Tibial artery (tissue), 4 donors: ENCODE results near the gene TSPAN4.
A peak's percentile ranks its signal among the peaks of the same experiment; 100 is the strongest.

Experiments used
- DNase-seq, 2 donors: peaks; one replicate each; pipeline ENCODE4 v3.0.0-alpha.2; 2019
- H3K27ac ChIP-seq, 2 donors: fragments of 200-600 bp; sonication (generic) in 1 of 2; 1 replicate in 1 of 2; 2 replicates in 1 of 2; pipeline ENCODE4 v1.5.1; 2018 to 2019; ENCODE audit warnings: mild to moderate bottlenecking in 1 of 2
- H3K27me3 ChIP-seq, 2 donors: fragments of 200-600 bp; sonication (generic) in 1 of 2; one replicate each; pipeline versions ENCODE4 v1.5.1 to v1.6.0; 2016 to 2019
- H3K36me3 ChIP-seq, 3 donors: fragments of 200-600 bp; sonication (generic) in 2 of 3; one replicate each; pipeline ENCODE4 v1.5.1; 2016 to 2019; ENCODE audit warnings: mild to moderate bottlenecking in 2 of 3
- H3K4me1 ChIP-seq, 4 donors: fragments of 200-600 bp; sonication (generic) in 2 of 4; 1 replicate in 3 of 4; 2 replicates in 1 of 4; pipeline ENCODE4 v1.5.1; 2016 to 2019
- H3K4me3 ChIP-seq, 2 donors: fragments of 200-600 bp; sonication (generic) in 1 of 2; 1 replicate in 1 of 2; 2 replicates in 1 of 2; pipeline ENCODE4 v1.5.1; 2018 to 2019; ENCODE audit warnings: mild to moderate bottlenecking in 2 of 2
- H3K9me3 ChIP-seq, 3 donors: fragments of 200-600 bp; sonication (generic) in 1 of 3; one replicate each; pipeline ENCODE4 v1.5.1; 2016 to 2019
- CTCF ChIP-seq, 2 experiments: fragments of 200-600 bp in 1 of 2; fragments of 450-650 bp in 1 of 2; IDR thresholded peaks; one replicate each; pipeline ENCODE4 v1.5.1; 2017 to 2019; ENCODE audit warnings: antibody characterized with exemption in 2 of 2, mild to moderate bottlenecking in 1 of 2, moderate library complexity in 1 of 2
- intact Hi-C: fragments of 100-400 bp; cut with DNase I; formaldehyde crosslinking; loops from one replicate; pipeline ENCODE4 v1.15.0; 2023; ENCODE audit warnings: low total_unique reads

TSPAN4 gene

GRCh38 chr11:830295-831117 is 12.1 kb upstream of the TSPAN4 start:
- intact Hi-C loops, result no loop called here
- H3K4me3 ChIP-seq, result peak overlapping the region; percentile 41
- peaks cover 0 to 89% (median 72%) of the 10 kb centered on the region in 4 donors for H3K4me1 ChIP-seq
- peak in 1 of 2 donors; percentile 91 for DNase-seq
- H3K27ac ChIP-seq, result peak overlapping the region in 1 of 2 donors; percentile 41
- H3K36me3 ChIP-seq, result peaks cover 4 to 5% (median 5%) of the 10 kb centered on the region in 3 donors
- H3K27me3 ChIP-seq, result peaks cover 0 to 66% of the 10 kb centered on the region in 2 donors
- no peaks in the 10 kb centered on the region for H3K9me3 ChIP-seq
- TF ChIP-seq CTCF (IDR thresholded peaks at IDR 0.05), result no peak

- TF ChIP-seq CTCF (IDR thresholded peaks at IDR 0.05), result no peak
- intact Hi-C loops, result no loop called here
- H3K4me3 ChIP-seq, result peak overlapping the region in 1 of 2 donors; percentile 41
- DNase-seq, result no peak
- peaks cover 6 to 7% (median 6%) of the 10 kb centered on the region in 3 donors for H3K36me3 ChIP-seq
- peaks cover 0 to 59% of the 10 kb centered on the region in 2 donors for H3K27me3 ChIP-seq
- no peaks in the 10 kb centered on the region for H3K9me3 ChIP-seq
- H3K4me1 ChIP-seq, result peaks cover 0 to 90% (median 77%) of the 10 kb centered on the region in 4 donors
- no peak overlapping the region for H3K27ac ChIP-seq
These were observed 11.4 kb upstream of the TSPAN4 start for GRCh38 chr11:831118-831864.

GRCh38 chr11:831961-832528 is 10.6 kb upstream of the TSPAN4 start:
- Histone ChIP-seq H3K27me3 (peaks cover 0 to 51% of the 10 kb centered on the region in 2 donors), H3K4me3 (peak overlapping the region; percentile 66 to 74), H3K27ac (peak overlapping the region; percentile 86 to 88), H3K36me3 (peaks cover 11 to 14% (median 14%) of the 10 kb centered on the region in 3 donors), H3K4me1 (peaks cover 0 to 89% (median 73%) of the 10 kb centered on the region in 4 donors), H3K9me3 (no peaks in the 10 kb centered on the region)
- DNase-seq, result no peak
- TF ChIP-seq CTCF (IDR thresholded peaks at IDR 0.05), result no peak
- intact Hi-C loops, result no loop called here

GRCh38 chr11:832529-833113 is 10.0 kb upstream of the TSPAN4 start, which contains the start of gene CD151:
CD151 (plus strand) TSS chr11:832952; CDS start chr11:836070, 3,118 bp downstream.
- peaks cover 0 to 45% of the 10 kb centered on the region in 2 donors for H3K27me3 ChIP-seq
- H3K27ac ChIP-seq, result peak within 1 kb of the TSS; percentile 86 to 88
- H3K4me3 ChIP-seq, result peak within 1 kb of the TSS; percentile 66 to 74
- no peak for TF ChIP-seq CTCF (IDR thresholded peaks at IDR 0.05)
- H3K4me1 ChIP-seq, result peaks cover 0 to 90% (median 70%) of the 10 kb centered on the region in 4 donors
- peaks cover 17 to 20% (median 20%) of the 10 kb centered on the region in 3 donors for H3K36me3 ChIP-seq
- no peaks in the 10 kb centered on the region for H3K9me3 ChIP-seq
- no peak for DNase-seq
- intact Hi-C loops, result no loop called here
